Activated CD8-positive, alpha-beta memory T cell treated with anti-CD3 and anti-CD28 coated beads, Interleukin-2, amount 50 U/mL, for 1 hour (primary cell): ENCODE measurements around the gene IGF2.

Source experiments
- DNase-seq: peaks from one replicate; pipeline ENCODE4 v3.0.0-alpha.2; 2020; ENCODE audit errors: extremely low read depth

The IGF2 gene

GRCh38 chr11:2103668-2104523, 35.3 kb downstream of the IGF2 start:
- DNase-seq, result no peak

GRCh38 chr11:2102883-2103213, 36.3 kb downstream of the IGF2 start:
- no peak for DNase-seq

GRCh38 chr11:2102132-2102882, 36.9 kb downstream of the IGF2 start:
- DNase-seq, result no peak

- DNase-seq, result no peak
Measured at GRCh38 chr11:2101171-2101675, 38.0 kb downstream of the IGF2 start.

GRCh38 chr11:2100361-2101170, 38.6 kb downstream of the IGF2 start:
- no peak for DNase-seq

GRCh38 chr11:2099516-2100349, 39.5 kb downstream of the IGF2 start:
- no peak for DNase-seq

- DNase-seq, result no peak
Measured at GRCh38 chr11:2098691-2099515, 40.3 kb downstream of the IGF2 start.

GRCh38 chr11:2097998-2098690, 41.0 kb downstream of the IGF2 start:
- no peak for DNase-seq

- no peak for DNase-seq
Measured at GRCh38 chr11:2097356-2097997, 41.7 kb downstream of the IGF2 start.

- no peak for DNase-seq
Measured at GRCh38 chr11:2096919-2097301, 42.3 kb downstream of the IGF2 start.

GRCh38 chr11:2096011-2096918, 42.9 kb downstream of the IGF2 start:
- no peak for DNase-seq

- no peak for DNase-seq
Measured at GRCh38 chr11:2095542-2095941, 43.6 kb downstream of the IGF2 start.

- DNase-seq, result no peak
Measured at GRCh38 chr11:2095198-2095520, 44.0 kb downstream of the IGF2 start.

GRCh38 chr11:2094354-2095197, 44.6 kb downstream of the IGF2 start:
- DNase-seq, result no peak

GRCh38 chr11:2093575-2094353, 45.4 kb downstream of the IGF2 start:
- DNase-seq, result no peak

GRCh38 chr11:2092956-2093412, 46.2 kb downstream of the IGF2 start:
- no peak for DNase-seq
